Activated gamma-delta T cell (primary cell): ENCODE results near the gene DOK3.
A peak's percentile ranks its signal among the peaks of the same experiment; 100 is the strongest.
"Not testable (repeated sequence)": the region's sequence is repeated elsewhere in the genome, so short reads cannot be mapped to it uniquely, and the experiment has no call there.

Source experiments
- DNase-seq: peaks from one replicate; lab custom pipeline; 2025; lab: John Stamatoyannopoulos, UW

The DOK3 gene

GRCh38 chr5:177535125-177535524 is 25.5 kb upstream of the DOK3 start:
- no peak for DNase-seq

GRCh38 chr5:177534433-177534832 is 24.8 kb upstream of the DOK3 start:
- DNase-seq = not testable (repeated sequence)

GRCh38 chr5:177531209-177531940 is 21.7 kb upstream of the DOK3 start:
- no peak for DNase-seq

- DNase-seq = no peak
Observed at GRCh38 chr5:177530638-177531037, 21.0 kb upstream of the DOK3 start.

GRCh38 chr5:177529247-177530203 is 19.9 kb upstream of the DOK3 start:
- DNase-seq = no peak

GRCh38 chr5:177528631-177529030 is 19.0 kb upstream of the DOK3 start:
- no peak for DNase-seq

GRCh38 chr5:177527595-177527994 is 18.0 kb upstream of the DOK3 start:
- no peak for DNase-seq

GRCh38 chr5:177526791-177527190 is 17.2 kb upstream of the DOK3 start:
- no peak for DNase-seq

GRCh38 chr5:177526191-177526590 is 16.6 kb upstream of the DOK3 start:
- DNase-seq = no peak

- DNase-seq = no peak
Observed at GRCh38 chr5:177524941-177525655, 15.5 kb upstream of the DOK3 start.

GRCh38 chr5:177524539-177524900 is 14.9 kb upstream of the DOK3 start:
- no peak for DNase-seq

GRCh38 chr5:177523711-177524538 is 14.3 kb upstream of the DOK3 start:
- DNase-seq = no peak

GRCh38 chr5:177520916-177521513 is 11.4 kb upstream of the DOK3 start:
- DNase-seq = no peak

- DNase-seq = no peak
Observed at GRCh38 chr5:177520271-177520670, 10.6 kb upstream of the DOK3 start.

- no peak for DNase-seq
Observed at GRCh38 chr5:177519463-177520235, 10.0 kb upstream of the DOK3 start.

GRCh38 chr5:177516601-177517568 is 7.3 kb upstream of the DOK3 start, which contains the start of gene DDX41:
DDX41 (minus strand) TSS chr5:177516961; CDS start chr5:177516945, 16 bp downstream.
- DNase-seq = peak; percentile 92

- DNase-seq = no peak
Observed at GRCh38 chr5:177515580-177515979, 6.0 kb upstream of the DOK3 start.

- DNase-seq = no peak
Observed at GRCh38 chr5:177514541-177514940, 4.9 kb upstream of the DOK3 start.

- no peak for DNase-seq
Observed at GRCh38 chr5:177513500-177513899, 3.9 kb upstream of the DOK3 start.
